NCI-H187 treated with DMSO at 0.1 percent for 48 hours (cell line): ENCODE results near the gene TERC.

Experiments
- DNase-seq: peaks from one replicate; lab custom pipeline; 2025; lab: John Stamatoyannopoulos, UW

The TERC gene

GRCh38 chr3:169764882-169765612, at the start of gene TERC:
Gene TERC, minus strand, starts transcription at chr3:169765060.
- peak; percentile 51 for DNase-seq

GRCh38 chr3:169813757-169814517, 49.1 kb upstream of the TERC start:
- DNase-seq = no peak

GRCh38 chr3:169813278-169813677, 48.4 kb upstream of the TERC start:
- no peak for DNase-seq

GRCh38 chr3:169812332-169813235, 47.7 kb upstream of the TERC start, which contains the start of the genes LRRC34 and LRRIQ4:
Gene LRRC34, minus strand, starts transcription at chr3:169812904. Its CDS starts 356 bp downstream, at chr3:169812548.
Gene LRRIQ4, plus strand, starts transcription at chr3:169812870. Its CDS starts 9,052 bp downstream, at chr3:169821922.
- peak; percentile 18 for DNase-seq

- no peak for DNase-seq
Observed at GRCh38 chr3:169811631-169812331, 46.9 kb upstream of the TERC start.

- no peak for DNase-seq
Observed at GRCh38 chr3:169809230-169809795, 44.5 kb upstream of the TERC start.

- no peak for DNase-seq
Observed at GRCh38 chr3:169804681-169805080, 39.8 kb upstream of the TERC start.

- no peak for DNase-seq
Observed at GRCh38 chr3:169792359-169792758, 27.5 kb upstream of the TERC start.

- no peak for DNase-seq
Observed at GRCh38 chr3:169790687-169791429, 26.0 kb upstream of the TERC start.

GRCh38 chr3:169790219-169790618, 25.4 kb upstream of the TERC start:
- DNase-seq = no peak

- DNase-seq = no peak
Observed at GRCh38 chr3:169787791-169788190, 22.9 kb upstream of the TERC start.

GRCh38 chr3:169787120-169787519, 22.3 kb upstream of the TERC start:
- DNase-seq = no peak

GRCh38 chr3:169781209-169781855, 16.5 kb upstream of the TERC start:
- DNase-seq = no peak

GRCh38 chr3:169780742-169781141, 15.9 kb upstream of the TERC start:
- no peak for DNase-seq

- no peak for DNase-seq
Observed at GRCh38 chr3:169777822-169778221, 13.0 kb upstream of the TERC start.

- no peak for DNase-seq
Observed at GRCh38 chr3:169774186-169774585, 9.3 kb upstream of the TERC start.

GRCh38 chr3:169772897-169773816, 8.3 kb upstream of the TERC start, which contains the start of gene MYNN:
Gene MYNN, plus strand, starts transcription at chr3:169773396. Its CDS starts 900 bp downstream, at chr3:169774296.
- DNase-seq = no peak

GRCh38 chr3:169772305-169772896, 7.5 kb upstream of the TERC start:
- DNase-seq = peak; percentile 22
